ENCODE results near the gene USP6. TPM values are rescaled to one million over a fixed set of nuclear protein-coding genes. Genes with fewer than 3 reads are reported as not detected.
"Not testable (repeated sequence)": the region's sequence is repeated elsewhere in the genome, so short reads cannot be mapped to it uniquely, and the experiment has no call there.

Gene USP6
- total RNA-seq, 4 donors from 2014 or later: 0.04 to 0.98 (median 0.19) TPM; not detected in 1

DNA sequence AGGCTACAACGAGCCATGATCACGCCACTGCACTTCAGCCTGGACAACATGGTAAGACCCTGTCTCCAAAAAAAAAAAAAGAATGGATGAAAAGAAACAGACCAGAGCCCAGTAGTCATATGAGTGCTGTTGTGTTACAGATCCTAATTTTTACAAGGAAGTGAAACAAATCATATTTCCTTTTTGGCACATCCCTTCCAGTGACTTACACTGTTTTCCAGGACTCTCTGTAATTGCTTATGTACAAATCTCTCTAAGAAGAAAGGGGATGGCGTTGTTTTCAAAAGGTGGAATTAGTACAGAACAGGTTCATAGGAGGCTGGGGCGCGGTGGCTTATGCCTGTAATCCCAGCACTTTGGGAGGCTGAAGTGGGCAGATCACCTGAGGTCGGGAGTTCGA is 95.6 kb downstream of the USP6 start:
- intact Hi-C loops (cut with DNase I; ENCODE audit: low total_unique reads): no loop called here
- WGBS, 2 donors: 94% methylated on average over 7 of the region's 7 CpGs
- no peak for DNase-seq (ENCODE audit: low spot score in 2 of 2)
- no peak for TF ChIP-seq POLR2A (IDR thresholded peaks at IDR 0.05)
- H3K4me3 ChIP-seq (ENCODE audit: low read depth, poor library complexity, severe bottlenecking): no peak overlapping the region

DNA sequence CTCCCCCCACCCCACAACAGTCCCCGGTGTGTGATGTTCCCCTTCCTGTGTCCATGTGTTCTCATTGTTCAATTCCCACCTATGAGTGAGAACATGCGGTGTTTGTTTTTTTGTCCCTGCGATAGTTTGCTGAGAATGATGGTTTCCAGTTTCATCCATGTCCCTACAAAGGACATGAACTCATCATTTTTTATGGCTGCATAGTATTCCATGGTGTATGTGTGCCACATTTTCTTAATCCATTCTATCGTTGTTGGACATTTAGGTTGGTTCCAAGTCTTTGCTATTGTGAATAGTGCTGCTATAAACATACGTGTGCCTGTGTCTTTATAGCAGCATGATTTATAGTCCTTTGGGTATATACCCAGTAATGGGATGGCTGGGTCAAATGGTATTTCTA is 101.7 kb downstream of the USP6 start:
- DNase-seq (ENCODE audit: low spot score in 2 of 2); H3K4me3 ChIP-seq (ENCODE audit: low read depth, poor library complexity, severe bottlenecking); intact Hi-C loops (cut with DNase I; ENCODE audit: low total_unique reads): not testable (repeated sequence)
- 96 to 98% methylated on average over 4 of the region's 5 CpGs for WGBS, 2 donors

DNA sequence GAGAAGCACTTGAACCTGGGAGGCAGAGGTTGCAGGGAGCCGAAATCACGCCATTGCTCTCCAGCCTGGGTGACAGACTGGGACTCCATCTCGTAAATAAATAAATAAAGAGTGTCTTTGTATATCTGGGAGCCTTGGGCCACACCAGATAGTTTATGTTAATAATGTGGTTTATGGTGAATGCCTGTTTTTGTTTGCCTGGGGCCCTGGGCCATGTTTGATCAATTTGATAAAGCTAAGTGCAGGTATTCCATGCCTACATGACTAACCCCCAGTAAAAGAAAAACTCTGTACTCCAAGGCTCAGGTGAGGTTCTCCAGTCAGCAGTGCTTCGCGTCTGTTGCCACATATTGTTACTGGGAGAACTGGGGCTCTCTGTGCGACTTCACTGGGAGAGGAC is 103.7 kb downstream of the USP6 start:
- 91 to 94% methylated on average over 6 of the region's 6 CpGs for WGBS, 2 donors
- TF ChIP-seq POLR2A (IDR thresholded peaks at IDR 0.05): no peak
- TF ChIP-seq, protein P1, sequence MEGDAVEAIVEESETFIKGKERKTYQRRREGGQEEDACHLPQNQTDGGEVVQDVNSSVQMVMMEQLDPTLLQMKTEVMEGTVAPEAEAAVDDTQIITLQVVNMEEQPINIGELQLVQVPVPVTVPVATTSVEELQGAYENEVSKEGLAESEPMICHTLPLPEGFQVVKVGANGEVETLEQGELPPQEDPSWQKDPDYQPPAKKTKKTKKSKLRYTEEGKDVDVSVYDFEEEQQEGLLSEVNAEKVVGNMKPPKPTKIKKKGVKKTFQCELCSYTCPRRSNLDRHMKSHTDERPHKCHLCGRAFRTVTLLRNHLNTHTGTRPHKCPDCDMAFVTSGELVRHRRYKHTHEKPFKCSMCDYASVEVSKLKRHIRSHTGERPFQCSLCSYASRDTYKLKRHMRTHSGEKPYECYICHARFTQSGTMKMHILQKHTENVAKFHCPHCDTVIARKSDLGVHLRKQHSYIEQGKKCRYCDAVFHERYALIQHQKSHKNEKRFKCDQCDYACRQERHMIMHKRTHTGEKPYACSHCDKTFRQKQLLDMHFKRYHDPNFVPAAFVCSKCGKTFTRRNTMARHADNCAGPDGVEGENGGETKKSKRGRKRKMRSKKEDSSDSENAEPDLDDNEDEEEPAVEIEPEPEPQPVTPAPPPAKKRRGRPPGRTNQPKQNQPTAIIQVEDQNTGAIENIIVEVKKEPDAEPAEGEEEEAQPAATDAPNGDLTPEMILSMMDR (IDR thresholded peaks at IDR 0.05): no peak
- DNase-seq (ENCODE audit: low spot score in 2 of 2): no peak
- intact Hi-C loops (cut with DNase I; ENCODE audit: low total_unique reads): no loop called here
- H3K4me3 ChIP-seq (ENCODE audit: low read depth, poor library complexity, severe bottlenecking): no peak overlapping the region

DNA sequence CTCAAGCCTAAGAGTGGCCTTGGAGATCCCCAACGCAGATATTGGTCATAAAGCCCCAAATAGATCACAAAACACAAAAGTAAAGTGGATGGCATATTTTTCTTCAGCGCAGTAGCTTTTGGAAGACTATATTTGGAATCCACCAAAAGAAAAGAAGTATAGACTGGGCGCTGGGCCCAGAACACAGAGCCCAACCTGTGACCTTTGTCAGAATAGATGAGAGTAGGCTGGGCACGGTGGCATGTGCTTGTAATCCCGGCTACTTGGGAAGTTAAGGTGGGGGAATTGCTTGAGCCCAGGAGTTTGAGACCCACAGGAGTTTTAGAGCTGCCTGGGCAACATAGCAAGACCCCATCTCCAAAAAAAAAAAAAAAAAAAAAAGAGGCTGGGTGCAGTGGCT is 104.2 kb downstream of the USP6 start:
- no peak overlapping the region for H3K4me3 ChIP-seq (ENCODE audit: low read depth, poor library complexity, severe bottlenecking)
- TF ChIP-seq, protein P1 (IDR thresholded peaks at IDR 0.05): no peak
- no peak for TF ChIP-seq POLR2A (IDR thresholded peaks at IDR 0.05)
- intact Hi-C loops (cut with DNase I; ENCODE audit: low total_unique reads): no loop called here
- 90 to 94% methylated on average over 5 of the region's 5 CpGs for WGBS, 2 donors
- no peak for DNase-seq (ENCODE audit: low spot score in 2 of 2)

DNA sequence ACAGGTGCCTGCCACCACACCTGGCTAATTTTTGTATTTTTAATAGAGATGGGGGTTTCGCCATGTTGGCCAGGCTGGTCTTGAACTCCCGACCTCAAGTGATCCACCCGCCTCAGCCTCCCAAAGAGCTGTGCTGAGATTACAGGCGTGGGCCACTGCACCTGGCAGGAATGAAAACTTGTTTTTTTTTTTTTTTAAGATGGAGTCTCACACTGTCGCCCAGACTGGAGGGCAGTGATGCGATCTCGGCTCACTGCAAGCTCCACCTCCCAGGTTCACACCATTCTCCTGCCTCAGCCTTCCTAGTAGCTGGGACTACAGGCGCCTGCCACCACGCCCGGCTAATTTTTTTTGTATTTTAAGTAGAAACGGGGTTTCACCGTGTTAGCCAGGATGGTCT is 106.1 kb downstream of the USP6 start:
- H3K4me3 ChIP-seq (ENCODE audit: low read depth, poor library complexity, severe bottlenecking); DNase-seq (ENCODE audit: low spot score in 2 of 2); intact Hi-C loops (cut with DNase I; ENCODE audit: low total_unique reads): not testable (repeated sequence)
- 91 to 94% methylated on average over 12 of the region's 12 CpGs for WGBS, 2 donors

Other genes starting within 250 kb of the USP6 start
- gene C17orf107, start 216.5 kb upstream of the USP6 start, total RNA-seq: 10 to 100 TPM in 2 of 4 donors, 1 to 10 TPM in 2; 7.0 to 13.4 (median 10.1) TPM
- gene CHRNE, start 212.9 kb upstream of the USP6 start, total RNA-seq: 1 to 10 TPM in 3 of 4 donors, under 1 TPM in 1; 0.53 to 5.2 (median 3.6) TPM
- gene GP1BA, start 183.8 kb upstream of the USP6 start, total RNA-seq: not detected
- 10 to 100 TPM; 35.5 to 87.7 (median 59.2) TPM for gene SLC25A11, start 176.0 kb upstream of the USP6 start, total RNA-seq
- gene RNF167, start 175.8 kb upstream of the USP6 start, total RNA-seq: 10 to 100 TPM; 66.3 to 95.4 (median 80.2) TPM
- gene PFN1, start 167.5 kb upstream of the USP6 start, total RNA-seq: 100 to 1,000 TPM; 479 to 709 (median 540) TPM
- gene ENO3, start 164.9 kb upstream of the USP6 start, total RNA-seq: 1 to 10 TPM; 1.0 to 7.9 (median 4.9) TPM
- 10 to 100 TPM; 35.1 to 64.0 (median 51.7) TPM for gene SPAG7, start 148.2 kb upstream of the USP6 start, total RNA-seq
- gene CAMTA2, start 128.4 kb upstream of the USP6 start, total RNA-seq: 10 to 100 TPM; 21.7 to 35.3 (median 30.6) TPM
- gene INCA1, start 118.5 kb upstream of the USP6 start, total RNA-seq: 1 to 10 TPM in 3 of 4 donors, under 1 TPM in 1; 0.39 to 2.6 (median 1.4) TPM
- 100 to 1,000 TPM in 2 of 4 donors, 10 to 100 TPM in 2; 87.6 to 140 (median 100) TPM for gene KIF1C, start 118.1 kb upstream of the USP6 start, total RNA-seq
- gene SLC52A1, start 80.6 kb upstream of the USP6 start, total RNA-seq: 10 to 100 TPM in 1 of 4 donors, 1 to 10 TPM in 3; 3.3 to 16.1 (median 4.8) TPM
- gene ZFP3, start 37.6 kb upstream of the USP6 start, total RNA-seq: 1 to 10 TPM; 1.2 to 5.2 (median 3.5) TPM
- gene ZNF232, start 4.2 kb upstream of the USP6 start, total RNA-seq: 1 to 10 TPM; 6.5 to 8.7 (median 8.6) TPM
- 1 to 10 TPM; 2.4 to 5.0 (median 3.8) TPM for gene ZNF594, start 75.8 kb downstream of the USP6 start, total RNA-seq
- under 1 TPM in 3 of 4 donors, not detected in 1; 0.46 to 0.97 (median 0.71) TPM for gene SCIMP, start 118.8 kb downstream of the USP6 start, total RNA-seq
- gene RABEP1, start 166.3 kb downstream of the USP6 start, total RNA-seq: 10 to 100 TPM; 16.5 to 27.4 (median 25.4) TPM